HCEC 1CT (cell line): ENCODE results near the gene RASA2.
A peak's percentile ranks its signal among the peaks of the same experiment; 100 is the strongest.
"Not testable (repeated sequence)": the region's sequence is repeated elsewhere in the genome, so short reads cannot be mapped to it uniquely, and the experiment has no call there.

Experiments used
- DNase-seq: peaks from one replicate; pipeline ENCODE4 v3.0.0-alpha.2; 2017

Gene RASA2

DNA sequence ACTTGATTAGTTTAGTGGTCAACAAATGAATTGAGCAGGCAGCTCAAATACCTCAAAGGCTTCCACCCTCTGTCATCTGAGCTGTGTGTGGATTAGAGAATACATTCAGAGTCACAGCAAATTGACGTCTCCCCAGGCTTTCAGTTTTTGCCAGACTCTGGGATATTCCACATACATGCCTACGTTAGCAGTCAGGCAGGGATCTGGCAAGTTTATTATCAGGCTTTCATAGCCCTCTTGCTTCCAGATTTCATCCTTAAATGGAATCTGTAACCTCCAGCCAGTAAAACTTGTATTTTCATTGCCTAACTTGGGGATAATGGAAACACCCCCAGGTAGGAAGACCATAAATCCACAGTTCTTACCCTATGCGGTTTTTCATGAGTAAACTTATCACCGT is 115.9 kb downstream of the RASA2 start:
- no peak for DNase-seq

DNA sequence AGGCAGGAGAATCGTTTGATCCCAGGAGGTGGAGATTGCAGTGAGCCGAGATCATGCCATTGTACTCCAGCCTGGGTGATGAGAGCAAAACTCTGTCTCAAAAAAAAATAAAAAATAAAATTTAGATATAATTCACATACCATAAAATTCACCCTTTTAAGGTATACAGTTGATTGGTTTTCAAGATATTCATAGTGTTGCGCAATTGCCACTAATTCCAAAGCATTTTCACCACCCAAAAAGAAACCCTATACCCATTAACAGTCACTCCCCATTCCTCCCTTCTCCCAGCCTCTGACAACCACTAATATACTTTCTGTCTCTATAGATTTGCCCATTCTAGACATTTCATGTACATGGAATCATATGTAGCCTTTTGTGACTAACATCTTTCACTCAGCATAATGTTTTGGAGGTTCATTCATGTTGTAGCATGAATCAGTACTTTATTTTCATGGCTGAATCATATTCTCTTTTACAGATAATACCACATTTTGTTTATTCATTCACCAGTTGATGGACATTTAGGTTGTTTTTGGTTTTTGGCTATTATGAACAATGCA is 116.7 kb downstream of the RASA2 start:
- DNase-seq, result no peak

DNA sequence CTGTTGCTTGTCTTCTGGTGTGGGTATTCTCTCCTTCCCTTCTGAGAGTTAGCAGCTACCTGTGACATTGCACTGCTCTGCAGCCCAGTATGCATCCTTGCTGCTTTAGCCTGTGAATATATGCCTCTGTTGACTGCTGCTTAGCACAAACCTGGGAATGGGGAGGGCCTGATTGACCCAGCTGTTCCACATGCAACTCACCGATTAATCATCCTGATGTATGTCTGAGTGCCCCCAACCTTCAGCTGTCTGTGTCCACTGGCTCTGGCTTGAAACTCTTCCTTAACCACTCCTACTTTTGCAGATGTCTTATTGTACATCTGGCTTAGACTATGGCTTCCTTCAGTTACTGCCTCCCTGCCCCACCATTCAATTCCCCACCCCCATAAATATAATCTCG is 119.1 kb downstream of the RASA2 start:
- peak; percentile 40 for DNase-seq

DNA sequence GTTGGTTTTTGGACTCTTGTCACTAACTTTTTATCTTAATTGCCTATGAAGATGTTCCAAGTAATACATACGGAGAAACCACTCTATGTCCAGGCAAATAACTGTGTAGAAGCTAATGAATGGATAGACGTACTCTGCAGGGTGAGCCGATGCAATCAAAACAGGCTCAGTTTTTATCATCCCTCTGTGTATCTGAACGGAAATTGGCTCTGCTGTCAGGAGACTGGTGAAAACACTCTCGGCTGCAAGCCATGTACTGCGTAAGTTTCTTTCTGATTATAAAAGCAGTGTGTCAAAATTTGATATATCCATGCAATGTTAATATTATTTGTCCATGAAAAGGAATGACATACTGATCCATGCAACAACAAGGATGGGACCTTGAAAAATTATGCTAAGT is 121.6 kb downstream of the RASA2 start:
- no peak for DNase-seq

DNA sequence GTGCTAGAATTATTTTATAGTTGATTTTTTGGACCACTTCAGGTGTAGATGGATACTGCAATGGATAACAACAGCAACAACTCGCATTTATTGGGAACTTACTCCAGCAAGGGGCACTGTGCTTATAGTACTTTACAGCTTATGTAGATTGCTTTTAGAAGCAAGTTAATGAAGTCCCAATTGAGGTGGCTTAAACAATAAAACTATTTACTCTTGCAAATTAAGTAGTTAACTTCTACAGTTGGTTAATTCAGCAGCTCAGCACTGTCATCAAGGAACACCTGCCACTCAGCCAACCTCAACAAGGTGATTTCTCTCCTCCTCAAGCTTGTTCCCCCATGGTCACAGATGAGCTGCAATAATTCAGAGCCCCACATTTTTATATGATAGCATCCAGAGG is 124.1 kb downstream of the RASA2 start:
- DNase-seq, result no peak

DNA sequence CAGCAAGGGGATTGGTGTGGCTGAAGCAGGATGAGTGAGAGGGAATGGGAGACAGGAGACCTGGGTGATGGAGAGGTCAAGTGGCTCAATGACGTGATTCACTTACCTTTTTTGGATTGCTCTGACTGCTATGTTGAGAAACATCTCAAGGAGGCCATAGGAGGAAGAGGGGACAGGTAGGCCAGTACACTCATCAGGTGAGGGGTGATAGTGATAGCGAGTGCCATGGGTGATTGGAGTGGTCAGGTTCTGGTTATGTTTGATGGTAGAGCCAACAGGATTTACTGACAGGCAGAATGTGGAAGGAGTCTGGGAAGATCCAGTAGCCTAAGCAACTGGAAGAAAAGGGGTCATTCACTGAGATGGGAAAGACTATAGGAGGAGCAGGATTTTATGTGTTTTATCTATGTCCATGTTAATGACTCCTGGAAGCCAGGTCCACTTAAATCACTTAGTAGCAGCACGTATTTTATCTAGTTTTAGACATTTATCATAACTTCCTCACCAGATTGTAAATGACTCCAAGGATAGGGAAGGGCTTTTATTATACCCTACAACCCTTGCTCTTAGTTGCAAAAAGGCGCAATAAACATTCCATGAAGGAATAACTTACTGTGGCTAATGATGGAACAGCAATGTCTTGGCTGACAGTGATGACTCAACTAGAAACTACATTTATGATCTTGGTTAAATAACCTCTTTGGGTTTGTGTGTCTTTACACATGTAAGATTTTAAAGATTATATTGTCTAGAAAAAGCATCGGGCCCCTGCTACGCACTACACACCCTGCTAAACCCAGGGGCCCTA is 131.5 kb downstream of the RASA2 start:
- no peak for DNase-seq

DNA sequence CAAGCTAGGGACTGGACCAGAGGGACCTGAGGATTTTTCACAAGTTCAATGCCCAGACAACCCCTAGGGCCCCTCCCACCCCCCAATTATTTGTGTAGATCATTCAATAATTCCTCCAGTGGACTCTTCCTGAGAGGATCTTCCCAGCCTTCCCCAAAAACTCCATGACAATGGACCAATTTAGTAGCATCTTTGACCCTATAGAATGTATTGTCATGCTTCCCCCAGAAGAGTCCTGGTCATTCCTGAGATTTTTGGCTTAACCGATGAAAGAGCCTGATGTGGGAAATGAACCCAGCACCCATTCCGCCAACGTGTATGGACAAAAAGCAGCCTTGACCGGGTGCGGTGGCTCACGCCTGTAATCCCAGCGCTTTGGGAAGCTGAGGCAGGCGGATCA is 132.1 kb downstream of the RASA2 start:
- DNase-seq, result no peak

DNA sequence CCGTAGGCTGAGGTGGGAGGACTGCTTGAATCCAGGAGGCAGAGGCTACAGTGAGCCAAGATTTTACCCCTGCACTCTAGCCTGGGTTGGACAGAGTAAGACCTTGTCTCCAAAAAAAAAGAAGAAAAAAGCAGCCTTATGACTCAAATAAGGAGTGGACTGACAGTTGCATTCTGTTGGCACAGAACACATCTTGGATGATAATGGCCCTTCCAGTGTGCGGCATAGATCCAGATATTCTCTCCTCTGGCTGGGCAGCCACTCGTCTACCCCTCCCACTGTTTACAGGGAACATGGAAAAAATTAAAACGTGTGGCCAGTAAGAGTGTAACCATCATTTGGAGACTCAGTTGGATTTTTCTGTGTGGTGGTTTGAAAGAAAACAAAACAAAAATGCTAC is 132.6 kb downstream of the RASA2 start:
- DNase-seq, result no peak

DNA sequence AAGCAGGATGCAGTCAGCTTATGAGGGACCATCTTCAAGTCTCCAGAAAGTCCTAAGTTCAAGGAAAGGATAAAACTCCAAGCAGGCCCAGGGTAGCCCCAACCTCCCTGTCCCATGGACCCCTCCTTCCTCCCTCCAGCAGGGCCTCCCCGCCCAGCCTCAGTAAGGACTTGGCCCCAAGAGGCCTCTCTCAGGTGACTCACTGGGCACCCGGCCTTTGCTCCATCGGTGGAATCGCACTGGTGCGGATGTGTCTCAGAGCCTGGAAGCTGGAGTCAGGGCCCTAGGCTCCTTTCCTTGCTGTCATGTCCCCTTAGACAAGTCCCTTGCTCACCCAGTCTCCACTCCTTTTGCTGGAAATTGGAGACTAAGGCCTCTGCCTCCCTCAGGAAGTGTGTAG is 136.9 kb downstream of the RASA2 start:
- DNase-seq, result no peak

DNA sequence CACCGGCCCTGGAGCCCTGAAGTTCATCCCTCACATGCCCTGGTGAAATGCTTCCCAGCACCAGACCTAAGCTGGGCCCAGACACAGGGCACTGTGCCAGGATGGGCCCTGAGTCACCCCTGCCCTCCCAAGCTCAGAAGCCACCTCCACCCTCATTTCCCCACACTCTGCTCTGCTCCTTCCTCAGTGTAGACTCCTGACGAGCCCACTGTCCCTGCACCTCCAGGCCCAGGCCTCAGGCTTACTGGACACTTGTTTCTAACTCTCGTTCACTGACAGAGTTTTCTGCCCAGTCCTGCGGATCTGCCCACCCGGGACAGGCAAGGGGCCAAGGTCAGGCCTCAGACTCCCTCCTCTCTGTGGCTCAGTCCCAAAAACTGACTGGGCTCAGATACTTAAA is 138.7 kb downstream of the RASA2 start:
- DNase-seq, result no peak

DNA sequence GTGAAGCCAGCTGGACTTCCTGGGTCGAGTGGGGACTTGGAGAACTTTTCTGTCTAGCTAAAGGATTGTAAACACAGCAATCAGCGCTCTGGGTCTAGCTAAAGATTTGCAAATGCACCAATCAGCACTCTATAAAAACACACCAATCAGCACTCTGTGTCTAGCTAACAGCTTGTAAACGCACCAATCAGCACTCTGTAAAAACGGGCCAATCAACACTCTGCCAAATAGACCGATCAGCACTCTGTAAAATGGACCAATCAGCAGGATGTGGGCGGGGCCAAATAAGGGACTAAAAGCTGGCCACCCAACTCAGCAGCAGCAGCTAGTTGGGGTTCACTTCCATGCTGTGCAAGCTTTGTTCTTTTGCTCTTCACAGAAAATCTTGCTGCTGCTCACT is 141.5 kb downstream of the RASA2 start:
- DNase-seq, result not testable (repeated sequence)

DNA sequence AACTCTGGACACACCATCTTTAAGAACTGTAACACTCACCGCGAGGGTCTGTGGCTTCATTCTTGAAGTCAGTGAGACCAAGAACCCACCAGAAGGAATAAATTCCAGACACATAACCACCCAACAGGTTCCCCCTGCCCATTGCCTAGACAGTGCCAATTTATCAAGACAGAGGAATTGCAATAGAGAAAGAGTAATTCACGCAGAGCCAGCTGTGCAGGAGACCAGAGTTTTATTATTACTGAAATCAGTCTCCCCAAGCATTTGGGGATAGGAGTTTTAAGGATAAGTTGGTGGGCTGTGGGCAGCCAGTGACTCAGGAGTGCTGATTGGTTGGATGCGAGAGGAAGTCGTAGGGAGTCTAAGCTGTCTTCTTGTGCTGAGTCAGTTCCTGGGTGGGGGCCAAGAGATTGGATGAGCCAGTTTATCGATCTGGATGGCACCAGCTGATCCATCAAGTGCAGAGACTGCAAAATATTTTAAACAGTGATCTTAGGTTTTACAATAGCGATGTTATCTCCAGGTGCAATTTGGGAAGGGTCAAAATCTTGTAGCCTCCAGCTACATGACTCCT is 142.1 kb downstream of the RASA2 start:
- DNase-seq, result not testable (repeated sequence)

DNA sequence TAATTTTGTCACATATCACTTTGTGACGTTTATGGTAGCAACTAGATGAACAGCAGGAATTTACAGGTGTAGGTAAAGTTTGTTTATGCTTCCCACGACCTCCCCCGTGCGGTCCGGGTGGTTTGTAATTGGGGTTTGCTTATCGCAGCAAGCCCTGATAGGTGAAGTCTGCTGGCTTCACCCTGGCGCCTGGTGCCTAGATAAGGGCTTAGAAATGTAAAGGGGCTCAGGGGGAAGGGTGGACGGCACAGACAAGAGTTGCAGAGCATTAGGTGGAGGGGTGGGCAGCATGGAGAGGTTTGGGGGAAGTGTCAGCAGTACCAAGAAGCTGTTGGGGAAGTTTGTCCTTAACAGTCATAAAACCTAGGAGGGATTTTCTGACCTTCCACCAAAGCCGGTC is 143.1 kb downstream of the RASA2 start:
- DNase-seq, result no peak

DNA sequence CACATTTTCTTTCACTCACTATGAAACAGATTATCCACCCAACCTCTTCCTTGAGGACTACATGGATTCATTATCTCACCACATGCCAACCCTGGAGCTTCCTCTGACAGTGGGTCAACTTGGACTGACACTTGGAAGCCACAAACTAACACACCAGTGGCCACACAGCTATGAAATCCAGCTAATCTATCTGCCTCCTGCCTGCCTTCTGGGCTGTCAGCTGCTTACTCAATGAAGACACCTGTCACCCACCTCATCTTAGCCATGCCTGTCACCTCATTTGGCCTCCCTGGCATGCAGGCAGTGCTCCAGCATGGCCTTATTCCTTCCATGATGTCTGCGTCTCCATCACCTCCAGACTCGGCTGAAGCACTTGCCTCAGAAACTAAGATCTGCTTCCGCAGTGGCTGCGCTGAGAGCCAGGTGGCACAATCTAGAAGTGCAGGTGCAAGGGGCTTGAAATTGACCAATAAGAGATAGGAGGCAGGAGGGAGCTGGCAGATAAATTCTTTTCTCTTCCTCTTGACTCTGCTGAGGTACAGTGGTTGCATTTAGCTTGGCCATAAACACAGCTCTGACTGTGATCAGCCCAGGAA is 146.1 kb downstream of the RASA2 start:
- no peak for DNase-seq

DNA sequence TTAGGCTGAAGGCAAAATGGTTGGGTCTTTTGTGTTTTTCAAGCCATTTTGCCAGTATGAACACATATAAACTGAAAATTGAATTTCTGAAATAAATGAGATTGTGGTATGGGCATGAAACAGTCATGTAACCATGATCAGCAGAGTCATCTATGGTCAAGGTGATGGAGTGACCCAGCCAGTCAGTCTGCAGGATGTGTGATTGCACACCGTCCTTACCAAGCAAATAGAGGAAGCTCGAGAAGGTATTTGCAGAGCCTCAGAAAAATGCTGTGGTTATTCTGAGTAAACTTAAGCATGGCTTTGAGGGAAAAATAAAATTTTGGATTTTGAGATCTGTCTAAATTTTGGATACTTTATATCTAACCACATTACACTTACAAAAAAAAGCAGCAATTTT is 155.4 kb downstream of the RASA2 start:
- DNase-seq, result no peak

DNA sequence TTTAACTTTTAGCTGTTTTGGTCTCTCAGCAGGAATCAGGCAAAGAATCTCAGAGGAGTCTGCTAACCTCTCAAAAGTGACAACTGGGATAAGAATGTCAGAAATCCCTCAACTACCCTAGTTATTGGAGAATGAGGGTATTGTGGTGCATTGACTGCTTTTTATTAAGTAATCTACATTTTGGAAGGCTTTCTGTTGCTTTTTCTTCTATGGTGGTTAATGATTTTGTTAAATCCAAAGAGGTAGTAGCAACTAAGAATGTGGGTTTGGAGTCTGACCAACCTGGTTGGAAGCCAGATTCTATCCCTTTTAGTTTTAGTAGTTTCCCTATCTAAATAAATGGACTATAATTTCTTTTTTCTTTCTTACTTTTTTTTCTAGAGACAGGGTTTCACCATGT is 156.6 kb downstream of the RASA2 start:
- DNase-seq, result no peak

DNA sequence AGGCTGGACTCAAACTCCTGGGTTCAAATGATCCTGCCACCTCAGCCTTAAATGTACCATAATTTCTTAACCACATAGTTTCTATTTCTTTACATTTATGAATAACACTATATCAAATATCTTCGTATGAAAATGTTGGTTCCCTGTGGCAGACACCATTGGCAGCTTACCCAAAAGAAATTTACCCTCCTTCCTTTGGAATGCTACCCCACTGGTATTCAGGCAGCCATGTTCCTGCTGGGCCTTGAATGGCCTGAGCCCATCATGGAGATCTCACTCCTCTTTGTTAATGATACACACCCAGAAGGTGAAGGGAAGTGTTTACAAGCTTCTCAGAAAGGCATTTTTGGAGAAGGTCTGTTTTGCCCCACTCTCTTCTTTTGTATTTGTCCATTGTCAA is 157.0 kb downstream of the RASA2 start:
- no peak for DNase-seq

DNA sequence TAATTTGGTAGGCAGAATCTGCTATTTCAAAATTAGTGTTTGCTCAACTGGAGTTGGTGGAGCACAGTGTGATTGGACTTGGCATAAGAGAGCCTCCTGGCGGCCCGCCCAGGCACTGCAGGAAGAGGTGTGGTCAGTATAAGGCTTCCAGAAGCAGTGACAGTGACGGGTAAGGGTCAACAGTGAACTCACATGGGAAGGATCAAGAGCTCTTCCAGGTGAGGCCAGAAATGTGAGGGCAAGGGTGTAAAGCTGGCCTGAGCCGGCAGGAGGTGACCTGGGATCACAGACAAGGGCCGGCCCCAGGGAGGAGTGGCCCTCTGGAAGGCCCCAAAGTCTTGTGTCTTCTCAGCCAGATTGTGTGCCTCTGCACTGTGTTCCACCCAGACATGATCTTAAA is 158.1 kb downstream of the RASA2 start:
- DNase-seq, result peak; percentile 64

DNA sequence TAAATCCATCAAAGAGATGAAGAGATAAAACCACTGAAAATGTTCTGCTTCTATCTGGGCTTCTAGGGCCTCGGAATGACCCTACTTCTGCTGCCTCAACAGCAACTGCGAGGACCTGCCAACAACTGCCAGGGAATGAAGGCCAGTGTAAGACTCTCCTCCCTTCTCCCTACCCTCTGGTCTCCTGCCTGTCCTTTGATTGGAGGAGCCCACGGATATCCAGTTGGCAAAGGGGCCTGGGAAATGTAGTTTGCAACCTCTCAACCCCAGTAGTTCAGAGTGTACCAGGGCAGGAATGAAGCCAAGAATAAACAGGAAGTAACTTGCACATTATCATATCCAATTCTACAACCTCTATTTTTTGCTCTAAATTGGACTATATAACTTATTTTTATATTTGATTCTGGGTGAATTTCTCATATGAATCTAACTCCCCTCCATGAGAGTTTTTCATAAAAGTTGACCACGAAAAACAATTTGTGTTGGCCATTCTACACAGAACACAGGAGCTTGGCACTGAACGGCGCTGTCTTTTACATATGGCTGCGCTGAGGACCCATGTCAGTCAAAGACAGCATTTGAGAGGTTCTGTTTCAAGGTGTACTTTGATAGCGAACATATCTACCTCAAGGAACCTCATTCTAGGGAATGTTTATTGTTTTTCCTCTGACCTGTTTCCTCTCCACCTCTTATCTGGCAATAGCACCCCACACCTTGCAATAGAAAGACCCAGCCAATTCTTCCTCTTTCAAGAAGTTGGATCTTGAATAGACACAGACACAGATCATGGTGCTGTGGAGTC is 160.1 kb downstream of the RASA2 start:
- DNase-seq, result peak; percentile 70

DNA sequence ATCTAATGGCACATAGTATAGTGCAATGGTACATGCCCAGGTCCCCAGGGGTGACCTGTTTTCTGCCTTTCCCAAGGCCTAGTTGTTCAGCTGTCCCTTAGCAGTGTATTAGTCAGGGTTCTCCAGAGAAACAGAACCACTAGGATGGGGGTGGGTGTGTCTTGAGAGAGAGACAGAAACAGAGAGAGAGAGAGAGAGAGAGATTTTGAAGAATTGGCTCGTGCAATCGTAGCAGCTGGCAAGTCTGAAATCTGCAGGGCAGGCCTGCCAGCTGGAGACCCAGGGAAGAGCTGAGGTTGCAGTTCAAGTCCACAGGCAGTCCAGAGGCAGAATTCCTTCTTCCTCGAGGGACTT is 160.7 kb downstream of the RASA2 start:
- no peak for DNase-seq

DNA sequence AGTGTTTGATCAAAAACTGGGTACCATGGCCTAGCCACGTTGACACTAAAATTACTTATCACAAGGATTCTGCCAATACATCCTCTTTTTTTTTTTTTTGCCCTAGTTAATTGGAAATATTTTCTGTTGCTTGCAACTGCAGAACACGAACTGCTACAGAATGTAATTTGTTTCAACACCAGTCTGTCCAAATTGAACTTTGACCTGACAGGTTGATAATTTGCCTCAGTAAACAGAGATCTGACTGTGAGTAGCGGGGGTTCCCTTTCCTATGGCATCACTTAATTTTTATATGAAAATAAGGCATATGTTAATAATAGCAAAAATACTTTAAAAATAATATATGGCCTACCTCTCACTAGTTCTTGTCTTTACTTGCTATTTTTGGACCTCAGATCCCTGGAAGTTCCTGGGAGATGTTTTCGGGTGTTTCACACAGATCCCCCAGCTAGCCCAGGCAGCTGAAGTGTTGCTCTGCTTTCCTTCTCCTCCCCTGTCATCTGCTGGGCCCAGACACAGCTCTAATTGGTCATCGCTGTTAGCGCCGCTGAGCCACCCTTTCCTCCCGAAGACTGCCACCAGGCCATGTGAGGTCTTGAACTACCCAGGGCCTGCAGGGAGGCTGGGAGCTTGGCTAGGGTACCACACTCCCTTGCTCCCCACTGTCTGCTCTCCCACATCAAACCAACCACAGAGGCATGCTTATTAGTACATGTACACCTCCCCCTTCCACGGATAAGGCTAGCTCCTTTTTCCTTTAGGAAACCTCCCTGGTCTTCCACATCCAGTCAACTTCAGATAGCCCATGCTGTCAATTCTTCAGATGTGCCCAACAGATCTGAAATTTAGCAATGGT is 161.5 kb downstream of the RASA2 start:
- no peak for DNase-seq

DNA sequence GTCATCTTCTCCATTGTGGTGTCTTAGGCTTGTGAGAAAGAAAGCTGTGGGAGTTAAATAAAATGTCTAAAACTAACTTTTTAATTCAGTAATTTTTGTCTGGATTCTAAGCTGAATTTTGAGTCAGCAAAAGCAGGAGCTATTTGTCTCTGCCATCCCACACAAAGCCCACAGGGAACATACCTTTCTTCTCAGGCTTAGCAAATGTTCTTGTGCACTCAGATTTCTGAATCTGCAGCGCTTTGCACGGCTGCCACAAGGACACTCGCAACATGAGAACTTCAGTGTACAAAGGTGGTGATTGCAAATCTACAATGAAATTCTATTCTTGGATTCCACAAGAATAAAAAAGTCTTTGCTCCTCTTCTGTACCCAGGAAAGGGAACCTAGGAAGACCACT is 163.0 kb downstream of the RASA2 start:
- no peak for DNase-seq

DNA sequence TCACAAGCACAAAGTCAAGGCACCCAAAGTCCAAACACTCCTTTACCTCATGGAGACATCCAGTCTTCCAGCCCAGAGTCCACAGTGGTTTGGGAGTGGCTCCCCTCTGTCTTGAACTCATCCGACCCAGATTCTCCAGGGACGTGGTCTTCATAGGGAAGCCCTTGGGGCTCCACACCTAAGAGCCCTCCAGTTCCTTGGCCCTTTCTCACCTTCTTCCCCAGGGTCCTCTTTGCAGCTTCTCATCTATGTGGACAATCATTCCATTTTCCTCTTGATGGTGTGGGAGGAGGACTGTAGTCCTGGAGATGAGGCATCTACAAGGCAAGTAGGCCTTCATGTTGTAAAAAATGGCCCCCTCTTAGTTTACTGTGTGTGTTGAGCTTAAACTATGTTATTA is 164.0 kb downstream of the RASA2 start:
- DNase-seq, result no peak
